ENCODE results near the gene ANKS1A.

ANKS1A gene

DNA sequence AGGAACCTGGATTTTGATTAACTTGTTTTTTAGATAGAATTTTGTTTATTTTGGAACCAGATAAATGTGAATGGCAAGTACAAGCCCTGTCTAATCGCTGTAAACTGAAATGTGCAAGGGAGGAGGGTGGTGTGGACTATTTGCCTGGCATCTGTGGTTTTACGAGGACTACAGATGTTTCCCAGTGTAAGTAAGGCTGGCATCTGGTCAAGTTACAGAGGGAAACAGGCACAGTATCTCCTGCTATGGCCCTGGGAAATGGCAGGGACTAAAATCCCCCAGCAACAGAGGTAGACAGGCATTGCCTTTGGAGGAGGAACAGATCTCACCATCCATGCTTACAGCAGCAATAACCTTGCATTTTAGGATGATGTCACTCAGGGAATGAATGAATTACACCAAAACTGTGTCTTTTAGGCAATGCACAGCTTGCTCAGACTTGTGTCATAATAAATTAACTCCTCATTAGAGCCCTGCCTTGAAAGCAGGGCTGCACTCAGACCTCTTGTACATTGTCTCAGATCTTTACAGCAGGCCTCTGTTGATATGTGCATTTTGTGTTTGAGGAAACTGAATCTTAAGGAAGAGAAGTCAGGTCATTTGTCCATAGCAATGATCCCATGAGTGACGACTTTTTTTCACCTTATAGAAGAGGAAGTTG is 155.8 kb downstream of the ANKS1A start:
- no peak for DNase-seq

DNA sequence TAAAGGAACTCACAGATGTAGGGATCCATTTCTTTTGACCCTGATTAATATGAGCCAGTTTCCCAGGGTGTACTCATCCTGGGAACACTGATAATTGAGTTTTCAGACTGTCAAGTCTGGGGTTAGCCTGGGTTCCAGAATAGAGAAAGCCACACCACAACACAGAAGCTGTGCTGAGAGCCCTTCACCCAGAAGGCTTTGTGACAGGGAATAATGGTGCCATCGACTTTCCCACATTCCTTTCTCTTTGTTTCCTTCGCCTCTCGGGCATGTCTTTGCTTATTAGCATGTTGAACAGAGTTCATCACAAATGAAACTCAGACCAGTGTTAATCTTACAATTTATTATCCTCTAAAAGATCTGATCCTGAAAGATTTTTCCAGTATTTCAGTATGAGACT is 157.0 kb downstream of the ANKS1A start:
- no peak for DNase-seq

DNA sequence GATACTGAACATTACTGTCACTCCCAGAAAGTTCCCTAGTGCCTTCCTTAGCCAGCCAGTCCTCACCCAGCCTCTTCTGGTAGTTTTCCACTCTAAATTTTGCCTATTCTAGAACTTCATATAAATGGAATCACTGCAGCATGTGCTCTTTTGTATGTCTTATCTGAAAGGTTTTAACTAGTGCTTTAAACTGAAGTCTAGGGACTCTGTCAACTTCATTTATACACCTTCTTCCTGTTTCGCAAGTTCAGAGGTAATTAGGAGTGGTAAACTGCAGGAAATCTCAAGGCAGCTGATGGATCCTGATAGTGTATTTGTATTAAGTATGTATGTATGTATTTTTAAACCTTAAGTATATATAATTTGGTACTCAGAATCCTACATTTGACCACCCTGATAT is 157.8 kb downstream of the ANKS1A start:
- no peak for DNase-seq

DNA sequence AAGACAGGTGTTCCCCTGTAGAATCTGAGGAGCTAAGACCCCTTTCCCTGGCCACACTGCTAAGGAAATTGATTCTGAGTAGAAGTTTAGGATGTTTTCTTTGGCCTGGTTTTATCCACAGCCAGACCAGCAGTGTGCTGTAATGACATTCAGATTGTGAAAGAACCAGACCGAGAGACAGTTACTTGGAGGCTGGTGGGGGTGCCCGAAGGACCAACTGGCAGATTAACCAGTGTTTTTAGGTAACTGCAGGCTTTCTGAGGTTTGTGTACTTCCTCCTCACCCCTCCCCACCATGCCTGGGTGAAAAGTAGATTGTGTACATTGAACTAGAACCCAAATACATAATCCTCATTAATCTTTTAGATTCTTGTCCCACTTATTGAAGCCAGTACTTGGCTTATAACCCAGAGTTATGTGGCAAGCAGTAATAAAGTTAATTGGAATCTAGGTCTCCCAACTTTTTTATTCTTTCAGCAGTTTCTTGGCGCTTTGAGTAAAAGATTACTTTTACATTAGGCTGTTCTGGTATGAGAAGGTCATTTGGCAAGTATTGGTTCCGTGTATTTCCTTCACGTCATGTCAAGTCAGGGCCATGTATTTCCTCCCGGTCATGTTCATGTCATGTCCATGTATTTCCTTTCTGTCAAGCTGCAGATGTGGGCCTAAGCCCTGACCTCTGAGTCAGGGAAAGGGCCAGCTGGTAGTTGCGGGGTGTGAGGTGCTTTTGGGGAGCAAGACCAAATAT is 158.4 kb downstream of the ANKS1A start:
- no peak for DNase-seq

- no peak for DNase-seq
These were observed 159.1 kb downstream of the ANKS1A start for GRCh38 chr6:35048031-35048613.

- peak; percentile 42 for DNase-seq
These were observed 159.6 kb downstream of the ANKS1A start for GRCh38 chr6:35048631-35049083.

DNA sequence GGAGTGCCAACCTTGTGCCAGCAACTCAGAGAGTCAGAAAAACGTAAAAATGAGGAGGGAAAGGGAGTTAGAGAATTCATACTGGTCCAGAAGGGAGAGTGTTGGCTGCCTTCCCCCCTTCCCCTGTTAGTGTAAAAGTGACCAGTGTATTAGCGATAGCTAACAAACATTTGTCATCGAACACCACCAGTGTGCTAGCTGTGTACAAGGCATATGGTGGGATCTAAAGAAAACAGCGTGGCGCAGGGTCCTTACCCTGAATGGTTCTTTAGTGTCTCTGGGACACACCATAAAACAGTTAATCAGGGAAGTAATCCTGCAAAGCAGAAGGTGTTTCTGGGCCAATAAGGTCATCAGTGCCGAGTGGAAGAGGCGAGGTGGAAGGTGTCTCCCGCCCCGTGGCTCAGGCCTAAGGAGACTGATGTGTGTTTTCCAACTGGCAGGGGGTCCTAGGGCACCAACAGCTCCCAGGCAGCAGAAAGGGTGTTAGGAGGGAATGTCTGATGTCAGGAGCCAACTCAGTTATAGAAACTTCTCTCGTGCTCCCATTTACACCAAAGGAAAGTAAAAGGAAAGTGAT is 160.2 kb downstream of the ANKS1A start:
- DNase-seq: no peak

GRCh38 chr6:35049900-35050756 is 161.1 kb downstream of the ANKS1A start:
- DNase-seq: no peak

GRCh38 chr6:35050757-35051330 is 161.8 kb downstream of the ANKS1A start:
- no peak for DNase-seq

DNA sequence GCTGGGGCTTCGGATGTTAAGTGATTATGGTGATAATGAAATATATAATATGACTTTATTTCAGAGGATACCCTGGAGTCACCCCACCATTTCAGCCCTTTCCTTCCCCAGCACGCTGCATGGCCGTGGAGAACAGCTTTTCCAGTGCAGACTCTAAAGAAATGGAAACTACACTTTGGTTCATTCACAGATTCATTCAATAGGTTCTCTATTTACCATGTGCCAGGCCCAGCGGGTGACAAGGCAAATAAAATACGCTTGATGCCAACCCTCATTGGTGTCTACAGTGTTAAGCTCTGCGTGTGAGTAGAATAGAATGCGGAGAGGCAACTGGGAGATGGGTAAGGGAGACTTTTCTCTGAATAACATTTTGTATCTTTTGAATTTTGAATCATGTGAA is 162.3 kb downstream of the ANKS1A start:
- no peak for DNase-seq

- no peak for DNase-seq
These were observed 163.0 kb downstream of the ANKS1A start for GRCh38 chr6:35051997-35052583.

GRCh38 chr6:35052694-35053565 is 163.9 kb downstream of the ANKS1A start:
- DNase-seq: no peak

GRCh38 chr6:35053701-35054100 is 164.6 kb downstream of the ANKS1A start:
- DNase-seq: no peak

DNA sequence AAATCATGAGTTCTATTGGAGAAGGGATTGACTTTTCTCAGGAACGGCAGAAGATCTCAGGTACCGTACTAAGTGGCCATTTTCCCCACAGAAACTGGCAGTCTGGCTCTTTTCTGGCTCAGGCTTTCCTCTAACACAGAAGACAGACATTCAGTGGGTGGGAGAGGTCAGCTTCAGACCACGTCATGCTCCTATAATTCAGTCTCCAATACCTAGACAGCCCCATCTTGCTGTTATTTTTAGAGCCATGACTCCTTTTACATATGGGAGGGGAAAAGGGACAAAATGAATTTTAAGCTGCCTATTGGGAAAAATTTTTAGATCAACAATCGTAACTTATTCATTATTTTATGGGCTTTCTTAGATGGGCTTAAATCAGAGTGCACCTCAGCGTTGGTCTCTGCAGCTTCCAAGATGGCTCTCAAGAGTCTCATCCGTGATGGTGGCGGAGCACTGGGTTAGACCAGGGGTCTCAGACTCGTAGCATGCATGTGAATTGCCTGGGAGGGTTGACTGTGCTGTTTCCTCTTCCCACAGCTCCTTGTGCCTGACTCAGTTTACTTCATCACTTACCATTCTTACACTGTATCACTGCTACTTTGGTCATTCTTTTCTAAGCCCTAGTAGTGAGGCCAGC is 165.2 kb downstream of the ANKS1A start:
- DNase-seq: no peak

DNA sequence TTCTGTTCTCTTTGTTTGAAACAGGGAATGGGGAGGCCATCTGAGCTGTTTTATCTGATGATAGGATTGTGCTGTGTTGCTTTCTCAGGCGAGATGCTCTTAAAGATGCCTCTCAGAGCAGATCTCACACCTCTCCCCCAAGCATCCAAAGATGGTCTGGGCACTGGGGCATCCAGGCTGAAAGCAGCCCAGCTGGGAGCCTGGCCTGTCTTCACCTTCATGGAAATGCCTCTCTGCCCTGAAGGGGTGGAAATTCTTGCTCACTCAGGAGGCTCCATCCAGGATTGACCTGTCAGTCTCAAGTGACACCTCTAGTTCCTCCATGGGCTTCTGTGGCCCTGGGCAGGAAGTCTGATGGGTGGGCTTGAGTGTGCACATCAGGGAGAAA is 165.7 kb downstream of the ANKS1A start:
- no peak for DNase-seq

- DNase-seq: no peak
These were observed 166.8 kb downstream of the ANKS1A start for GRCh38 chr6:35055891-35056290.

DNA sequence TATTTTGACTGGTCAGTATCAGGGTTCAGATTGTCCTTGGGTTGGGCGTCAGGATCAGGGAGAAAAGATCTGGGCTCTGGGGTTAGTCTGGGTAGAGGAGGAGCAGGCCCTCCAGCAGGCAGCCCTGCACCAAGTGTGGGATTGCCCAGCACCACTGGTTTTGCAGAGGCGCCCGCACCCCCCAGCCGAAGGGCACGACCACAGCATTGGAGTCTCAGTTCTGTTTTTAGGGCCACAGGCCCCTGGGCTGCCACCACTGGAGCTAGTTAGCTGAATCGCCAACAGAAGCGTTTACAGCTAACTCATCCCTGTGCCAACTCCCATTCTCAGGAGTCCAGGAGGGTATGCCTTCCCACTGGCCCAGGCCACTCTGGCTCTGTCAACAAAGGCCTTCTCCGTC is 167.9 kb downstream of the ANKS1A start:
- no peak for DNase-seq

DNA sequence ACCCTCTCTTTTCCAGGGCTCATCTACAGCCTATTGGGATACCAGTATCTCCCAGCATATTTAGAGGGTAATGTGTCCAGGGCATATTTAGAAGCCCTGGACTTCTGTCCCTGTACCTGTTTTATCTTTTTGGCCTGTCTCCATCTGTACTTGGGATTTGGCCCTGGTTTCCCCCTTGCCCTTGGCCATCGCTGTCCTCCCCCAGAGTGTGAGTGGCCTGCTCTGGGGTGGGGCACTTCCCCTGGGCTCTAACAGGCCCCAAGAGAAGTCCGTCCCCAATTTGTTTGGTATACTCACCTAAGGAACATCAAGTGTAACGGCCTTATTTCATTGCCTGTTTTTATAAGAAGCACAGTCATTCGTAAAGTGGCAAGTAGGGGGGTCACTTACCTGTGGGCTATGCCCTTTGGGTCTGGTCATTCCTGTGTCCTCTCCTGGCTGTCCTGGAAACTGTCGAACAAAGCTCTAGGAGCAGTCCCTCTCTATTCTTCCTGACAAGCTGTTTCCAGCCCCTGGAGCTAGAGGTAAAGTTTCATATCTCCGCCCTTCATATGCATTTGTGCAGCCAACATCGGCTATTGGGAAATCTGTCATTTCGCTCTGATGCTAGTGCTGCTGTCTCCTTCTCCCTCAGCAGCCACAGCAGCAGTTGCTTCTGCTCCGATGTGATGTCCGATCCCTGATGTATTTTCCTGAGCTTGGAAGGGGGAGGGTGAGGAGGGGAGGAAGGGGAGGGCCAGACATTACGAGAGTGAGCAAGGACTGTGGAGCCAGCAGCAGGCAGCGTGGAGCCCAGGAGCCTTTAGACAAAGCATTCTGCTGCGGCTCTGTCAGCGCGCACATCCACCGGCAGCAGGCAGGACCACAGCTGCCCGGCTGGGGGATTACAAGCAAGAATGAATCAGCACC is 168.6 kb downstream of the ANKS1A start:
- DNase-seq: no peak

GRCh38 chr6:35058358-35058675 is 169.3 kb downstream of the ANKS1A start:
- no peak for DNase-seq
